Measurements from ENCODE around the gene EGLN3. TPM values are rescaled to one million over a fixed set of nuclear protein-coding genes. Genes with fewer than 3 reads are reported as not detected.

The EGLN3 gene
- total and polyA plus RNA-seq, 2 of the 13 experiments (the other 11 are each of a cell fraction or from before 2014, with no cell fraction given), result 0.18 to 27.3 TPM

GRCh38 chr14:33950320-33951182, at the start of gene EGLN3 (continued):
- peak; percentile 45; the same call in 1 of the 2 replicates for TF ChIP-seq PRDM10 (CRISPR knock-in tag; IDR thresholded peaks at IDR 0.05; ENCODE audit: low read depth)
- TF ChIP-seq NFE2 (CRISPR knock-in tag; IDR thresholded peaks at IDR 0.05), result no peak
- TF ChIP-seq ZNF674 (CRISPR knock-in tag; IDR thresholded peaks at IDR 0.05; ENCODE audit: low read depth), result 0 out of 2 replicates have a peak, but pooled peaks have one; percentile 65
- no peak for TF ChIP-seq ATF3 (CRISPR knock-in tag; IDR thresholded peaks at IDR 0.05)
- no peak for TF ChIP-seq ZBTB3 (CRISPR knock-in tag; IDR thresholded peaks at IDR 0.05; ENCODE audit: borderline replicate concordance, low read depth)
- no peak for TF ChIP-seq GPBP1L1 (CRISPR knock-in tag; IDR thresholded peaks at IDR 0.05)
- TF ChIP-seq CREM (IDR thresholded peaks at IDR 0.05), result no peak; the same call in 1 of the 2 replicates
- no peak for TF ChIP-seq CREM (CRISPR knock-in tag; IDR thresholded peaks at IDR 0.05)
- TF ChIP-seq POLR2G (IDR thresholded peaks at IDR 0.05; ENCODE audit: low read depth, low read length), result peak; percentile 91
- no peak for TF ChIP-seq MED13 (CRISPR knock-in tag; IDR thresholded peaks at IDR 0.05)
- peak; percentile 73 for TF ChIP-seq MEIS2 (CRISPR knock-in tag; IDR thresholded peaks at IDR 0.05)
- no peak for TF ChIP-seq ARID2 (CRISPR knock-in tag; IDR thresholded peaks at IDR 0.05; ENCODE audit: borderline replicate concordance)
- no peak; the same call in 1 of the 2 replicates for TF ChIP-seq ZNF619 (CRISPR knock-in tag; IDR thresholded peaks at IDR 0.05)
- TF ChIP-seq ZNF792 (CRISPR knock-in tag; IDR thresholded peaks at IDR 0.05), result no peak; the same call in 1 of the 2 replicates
- TF ChIP-seq SSRP1 (CRISPR knock-in tag; IDR thresholded peaks at IDR 0.05), result no peak
- no peak for TF ChIP-seq DBP (CRISPR knock-in tag; IDR thresholded peaks at IDR 0.05; ENCODE audit: not compliant biosample characterization)
- TF ChIP-seq NFKB2 (CRISPR knock-in tag; IDR thresholded peaks at IDR 0.05; ENCODE audit: borderline replicate concordance), result peak; percentile 90; the same call in 1 of the 2 replicates
- no peak; the same call in 1 of the 2 replicates for TF ChIP-seq ERF (CRISPR knock-in tag; IDR thresholded peaks at IDR 0.05)
- TF ChIP-seq AFF4 (CRISPR knock-in tag; IDR thresholded peaks at IDR 0.05), result no peak; the same call in none of the 2 replicates
- peak; percentile 64; the same call in 1 of the 2 replicates for TF ChIP-seq ZSCAN31 (CRISPR knock-in tag; IDR thresholded peaks at IDR 0.05; ENCODE audit: low read depth)
